Liver (tissue), 9 donors: ENCODE measurements around the gene APOBEC2. TPM values are rescaled to one million over a fixed set of nuclear protein-coding genes. Genes with fewer than 3 reads are reported as not detected.

Experiments used
- DNase-seq: peaks from one replicate; pipeline ENCODE4 v3.0.0-alpha.2; 2017; ENCODE audit warnings: low spot score
- H3K27ac ChIP-seq, 2 donors: one replicate each; pipeline ENCODE4 v1.7.0; 2013; ENCODE audit warnings: inconsistent platforms in 2 of 2, low read length in 2 of 2, control low read depth in 1 of 2, low read depth in 1 of 2, mild to moderate bottlenecking in 1 of 2
- H3K27me3 ChIP-seq, 4 donors: one replicate each; pipeline versions ENCODE4 v1.6.1 to v1.7.0; 2013; ENCODE audit warnings: low read length in 3 of 4, inconsistent platforms in 1 of 4, mild to moderate bottlenecking in 1 of 4, moderate library complexity in 1 of 4; ENCODE audit not compliant: control insufficient read depth in 4 of 4, insufficient read depth in 4 of 4
- H3K36me3 ChIP-seq, 4 donors: one replicate each; pipeline versions ENCODE4 v1.6.1 to v1.7.0; 2013; ENCODE audit warnings: low read length in 3 of 4, mild to moderate bottlenecking in 3 of 4, low read depth in 1 of 4, moderate library complexity in 1 of 4; ENCODE audit not compliant: control insufficient read depth in 4 of 4, insufficient read depth in 3 of 4
- H3K4me1 ChIP-seq, 4 donors: one replicate each; pipeline versions ENCODE4 v1.6.1 to v1.7.0; 2013; ENCODE audit warnings: low read length in 3 of 4, mild to moderate bottlenecking in 3 of 4, moderate library complexity in 1 of 4; ENCODE audit not compliant: control insufficient read depth in 4 of 4, insufficient read depth in 4 of 4
- H3K4me3 ChIP-seq, 3 donors: one replicate each; pipeline versions ENCODE4 v1.6.1 to v1.7.0; 2013; ENCODE audit warnings: low read length in 3 of 3, control low read depth in 1 of 3, low read depth in 1 of 3, mild to moderate bottlenecking in 1 of 3
- H3K9ac ChIP-seq, 2 donors: one replicate each; pipeline ENCODE4 v1.7.0; 2013; ENCODE audit warnings: low read length in 2 of 2, mild to moderate bottlenecking in 2 of 2, moderate library complexity in 2 of 2, control low read depth in 1 of 2, low read depth in 1 of 2
- H3K9me3 ChIP-seq, 4 donors: one replicate each; pipeline versions ENCODE4 v1.6.1 to v1.7.0; 2013; ENCODE audit warnings: low read length in 3 of 4; ENCODE audit not compliant: control insufficient read depth in 4 of 4
- ATF3 ChIP-seq: IDR thresholded peaks from 2 replicates; pipeline ENCODE4 v1.6.1; 2016; ENCODE audit warnings: antibody characterized with exemption
- EGR1 ChIP-seq, 2 donors: IDR thresholded peaks; 2 replicates each; pipeline ENCODE4 v1.6.1; 2016 to 2018; ENCODE audit warnings: antibody characterized with exemption in 2 of 2, low read depth in 2 of 2
- FOXA1 ChIP-seq: IDR thresholded peaks from 2 replicates; pipeline ENCODE4 v1.6.1; 2016; ENCODE audit warnings: antibody characterized with exemption
- FOXA2 ChIP-seq: IDR thresholded peaks from 2 replicates; pipeline ENCODE4 v1.6.1; 2016; ENCODE audit warnings: antibody characterized with exemption
- GABPA ChIP-seq, 2 donors: IDR thresholded peaks in 1 of 2; conservative IDR thresholded peaks in 1 of 2; 2 replicates each; pipeline ENCODE4 v1.6.1; 2016; ENCODE audit warnings: antibody characterized with exemption in 2 of 2, mild to moderate bottlenecking in 1 of 2, moderate library complexity in 1 of 2
- JUND ChIP-seq, 2 donors: IDR thresholded peaks; 2 replicates each; pipeline ENCODE4 v1.6.1; 2016; ENCODE audit warnings: antibody characterized with exemption in 2 of 2
- NR2F2 ChIP-seq: IDR thresholded peaks from 2 replicates; pipeline ENCODE4 v1.6.1; 2016; ENCODE audit warnings: antibody characterized with exemption
- RAD21 ChIP-seq, 2 donors: IDR thresholded peaks; 2 replicates each; pipeline ENCODE4 v1.6.1; 2016; ENCODE audit warnings: antibody characterized with exemption in 2 of 2, mild to moderate bottlenecking in 2 of 2
- REST ChIP-seq: IDR thresholded peaks from 2 replicates; pipeline ENCODE4 v1.6.1; 2016; ENCODE audit warnings: antibody characterized with exemption, mild to moderate bottlenecking
- RXRA ChIP-seq, 2 donors: IDR thresholded peaks; 2 replicates each; pipeline ENCODE4 v1.6.1; 2017 to 2018; ENCODE audit warnings: antibody characterized with exemption in 2 of 2, mild to moderate bottlenecking in 1 of 2
- SP1 ChIP-seq: IDR thresholded peaks from 2 replicates; pipeline ENCODE4 v1.6.1; 2018; ENCODE audit warnings: antibody characterized with exemption, mild to moderate bottlenecking
- TAF1 ChIP-seq: conservative IDR thresholded peaks from 2 replicates; pipeline ENCODE4 v1.6.1; 2016; ENCODE audit warnings: antibody characterized with exemption, mild to moderate bottlenecking
- YY1 ChIP-seq: IDR thresholded peaks from 2 replicates; pipeline ENCODE4 v1.6.1; 2016; ENCODE audit warnings: antibody characterized with exemption, mild to moderate bottlenecking
- WGBS: extraction: QIAGEN DNeasy Blood & Tissue Kit; methylation state at CpG from one replicate; pipeline ENCODE4 v1.1.7; 2013; 5-methylcytosine and 5-hydroxymethylcytosine counted together
- polyA plus RNA-seq, 2 donors: library from polyadenylated mRNA; stranded (reverse) in 1 of 2; unstranded in 1 of 2; fragments of 200-250 nt in 1 of 2; fragments of >200 nt in 1 of 2; fragmentation: Nextera tagmentation in 1 of 2; extraction: Ambion mirVana in 1 of 2; gene quantifications; one replicate each; pipeline versions ENCODE4 v1.2.1 to v1.2.3, GENCODE V29; 2013 to 2015
- total RNA-seq, 2 donors: library from RNA; depleted of rRNA; stranded (reverse); fragments of >200 nt; gene quantifications; one replicate each; pipeline ENCODE4 v1.2.3, GENCODE V29; 2014
- TF ChIP-seq, protein P1 (sequence below): IDR thresholded peaks from 2 replicates; pipeline ENCODE4 v1.6.1; 2016; ENCODE audit warnings: antibody characterized with exemption
- TF ChIP-seq, protein P2 (sequence below): fragments of 150-350 bp; IDR thresholded peaks from 2 replicates; pipeline ENCODE4 v1.5.1; 2017; ENCODE audit warnings: improper control_type of control experiment, low read depth, low read length; ENCODE audit not compliant: missing input control
- TF ChIP-seq, protein P3 (sequence below): IDR thresholded peaks from 2 replicates; pipeline ENCODE4 v1.6.1; 2016; ENCODE audit warnings: antibody characterized with exemption
- donor health status: healthy.
- donor health status: healthy.
- donor health status: healthy.
- donor health status: healthy.
- donor health status: healthy.

The APOBEC2 gene
- total and polyA plus RNA-seq, 4 donors = 1.6 to 2.3 TPM; not detected in 2

GRCh38 chr6:41027799-41028560 is 25.0 kb upstream of the APOBEC2 start:
- TF ChIP-seq RAD21 (IDR thresholded peaks at IDR 0.05) (peak; percentile 94 to 97), SP1 (no peak), RXRA (IDR thresholded peaks at IDR 0.05) (no peak), YY1 (no peak), TAF1 (no peak), EGR1 (IDR thresholded peaks at IDR 0.05; ENCODE audit: low read depth in 2 of 2) (no peak), JUND (IDR thresholded peaks at IDR 0.05) (no peak), GABPA (IDR thresholded peaks at IDR 0.05 in 1 of 2, conservative IDR thresholded peaks at IDR 0.05 in 1 of 2) (no peak), REST (no peak)
- TF ChIP-seq, protein P1, sequence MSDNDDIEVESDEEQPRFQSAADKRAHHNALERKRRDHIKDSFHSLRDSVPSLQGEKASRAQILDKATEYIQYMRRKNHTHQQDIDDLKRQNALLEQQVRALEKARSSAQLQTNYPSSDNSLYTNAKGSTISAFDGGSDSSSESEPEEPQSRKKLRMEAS = no peak
- TF ChIP-seq, protein P2, sequence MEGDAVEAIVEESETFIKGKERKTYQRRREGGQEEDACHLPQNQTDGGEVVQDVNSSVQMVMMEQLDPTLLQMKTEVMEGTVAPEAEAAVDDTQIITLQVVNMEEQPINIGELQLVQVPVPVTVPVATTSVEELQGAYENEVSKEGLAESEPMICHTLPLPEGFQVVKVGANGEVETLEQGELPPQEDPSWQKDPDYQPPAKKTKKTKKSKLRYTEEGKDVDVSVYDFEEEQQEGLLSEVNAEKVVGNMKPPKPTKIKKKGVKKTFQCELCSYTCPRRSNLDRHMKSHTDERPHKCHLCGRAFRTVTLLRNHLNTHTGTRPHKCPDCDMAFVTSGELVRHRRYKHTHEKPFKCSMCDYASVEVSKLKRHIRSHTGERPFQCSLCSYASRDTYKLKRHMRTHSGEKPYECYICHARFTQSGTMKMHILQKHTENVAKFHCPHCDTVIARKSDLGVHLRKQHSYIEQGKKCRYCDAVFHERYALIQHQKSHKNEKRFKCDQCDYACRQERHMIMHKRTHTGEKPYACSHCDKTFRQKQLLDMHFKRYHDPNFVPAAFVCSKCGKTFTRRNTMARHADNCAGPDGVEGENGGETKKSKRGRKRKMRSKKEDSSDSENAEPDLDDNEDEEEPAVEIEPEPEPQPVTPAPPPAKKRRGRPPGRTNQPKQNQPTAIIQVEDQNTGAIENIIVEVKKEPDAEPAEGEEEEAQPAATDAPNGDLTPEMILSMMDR = peak; percentile 97
- Histone ChIP-seq H3K4me1 (peaks cover 2 to 13% (median 10%) of the 10 kb centered on the region in 4 donors), H3K9ac (no peak overlapping the region), H3K36me3 (peaks cover 5 to 23% (median 10%) of the 10 kb centered on the region in 4 donors), H3K27ac (peak overlapping the region in 1 of 2 donors; percentile 14), H3K9me3 (no peaks in the 10 kb centered on the region), H3K4me3 (peak overlapping the region in 2 of 3 donors; percentile 23 to 24), H3K27me3 (no peaks in the 10 kb centered on the region)
- DNase-seq = peak; percentile 93
- WGBS = 26% methylated on average over 45 of the region's 45 CpGs

GRCh38 chr6:41028561-41029412 is 24.2 kb upstream of the APOBEC2 start:
- Histone ChIP-seq H3K4me3 (peak overlapping the region in 1 of 3 donors; percentile 23), H3K27me3 (no peaks in the 10 kb centered on the region), H3K9me3 (no peaks in the 10 kb centered on the region), H3K9ac (no peak overlapping the region), H3K36me3 (peaks cover 8 to 30% (median 14%) of the 10 kb centered on the region in 4 donors), H3K4me1 (peaks cover 2 to 13% (median 10%) of the 10 kb centered on the region in 4 donors), H3K27ac (peak overlapping the region in 1 of 2 donors; percentile 14)
- TF ChIP-seq ATF3 (no peak), JUND (IDR thresholded peaks at IDR 0.05) (no peak), FOXA1 (no peak), NR2F2 (no peak), YY1 (no peak), EGR1 (IDR thresholded peaks at IDR 0.05; ENCODE audit: low read depth in 2 of 2) (no peak), FOXA2 (no peak), GABPA (IDR thresholded peaks at IDR 0.05 in 1 of 2, conservative IDR thresholded peaks at IDR 0.05 in 1 of 2) (no peak)
- TF ChIP-seq, protein P3, sequence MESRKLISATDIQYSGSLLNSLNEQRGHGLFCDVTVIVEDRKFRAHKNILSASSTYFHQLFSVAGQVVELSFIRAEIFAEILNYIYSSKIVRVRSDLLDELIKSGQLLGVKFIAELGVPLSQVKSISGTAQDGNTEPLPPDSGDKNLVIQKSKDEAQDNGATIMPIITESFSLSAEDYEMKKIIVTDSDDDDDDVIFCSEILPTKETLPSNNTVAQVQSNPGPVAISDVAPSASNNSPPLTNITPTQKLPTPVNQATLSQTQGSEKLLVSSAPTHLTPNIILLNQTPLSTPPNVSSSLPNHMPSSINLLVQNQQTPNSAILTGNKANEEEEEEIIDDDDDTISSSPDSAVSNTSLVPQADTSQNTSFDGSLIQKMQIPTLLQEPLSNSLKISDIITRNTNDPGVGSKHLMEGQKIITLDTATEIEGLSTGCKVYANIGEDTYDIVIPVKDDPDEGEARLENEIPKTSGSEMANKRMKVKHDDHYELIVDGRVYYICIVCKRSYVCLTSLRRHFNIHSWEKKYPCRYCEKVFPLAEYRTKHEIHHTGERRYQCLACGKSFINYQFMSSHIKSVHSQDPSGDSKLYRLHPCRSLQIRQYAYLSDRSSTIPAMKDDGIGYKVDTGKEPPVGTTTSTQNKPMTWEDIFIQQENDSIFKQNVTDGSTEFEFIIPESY = no peak
- 68% methylated on average over 13 of the region's 13 CpGs for WGBS
- DNase-seq = no peak
